HS-5 (cell line): ENCODE data around the gene GPR25.

Source experiments
- DNase-seq: peaks from one replicate; pipeline ENCODE4 v3.0.0-alpha.2; 2012; ENCODE audit warnings: low read depth

Gene GPR25

DNA sequence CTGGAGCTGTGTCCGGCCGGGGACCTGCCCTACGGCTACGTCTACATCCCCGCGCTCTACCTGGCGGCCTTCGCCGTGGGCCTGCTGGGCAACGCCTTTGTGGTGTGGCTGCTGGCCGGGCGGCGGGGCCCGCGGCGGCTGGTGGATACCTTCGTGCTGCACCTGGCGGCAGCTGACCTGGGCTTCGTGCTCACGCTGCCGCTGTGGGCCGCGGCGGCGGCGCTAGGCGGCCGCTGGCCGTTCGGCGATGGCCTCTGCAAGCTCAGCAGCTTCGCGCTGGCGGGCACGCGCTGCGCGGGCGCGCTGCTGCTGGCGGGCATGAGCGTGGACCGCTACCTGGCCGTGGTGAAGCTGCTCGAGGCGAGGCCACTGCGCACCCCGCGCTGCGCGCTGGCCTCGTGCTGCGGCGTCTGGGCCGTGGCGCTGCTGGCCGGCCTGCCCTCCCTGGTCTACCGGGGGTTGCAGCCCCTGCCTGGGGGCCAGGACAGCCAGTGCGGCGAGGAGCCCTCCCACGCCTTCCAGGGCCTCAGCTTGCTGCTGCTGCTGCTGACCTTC lies 412 bp downstream of the GPR25 start:
- DNase-seq, result no peak

DNA sequence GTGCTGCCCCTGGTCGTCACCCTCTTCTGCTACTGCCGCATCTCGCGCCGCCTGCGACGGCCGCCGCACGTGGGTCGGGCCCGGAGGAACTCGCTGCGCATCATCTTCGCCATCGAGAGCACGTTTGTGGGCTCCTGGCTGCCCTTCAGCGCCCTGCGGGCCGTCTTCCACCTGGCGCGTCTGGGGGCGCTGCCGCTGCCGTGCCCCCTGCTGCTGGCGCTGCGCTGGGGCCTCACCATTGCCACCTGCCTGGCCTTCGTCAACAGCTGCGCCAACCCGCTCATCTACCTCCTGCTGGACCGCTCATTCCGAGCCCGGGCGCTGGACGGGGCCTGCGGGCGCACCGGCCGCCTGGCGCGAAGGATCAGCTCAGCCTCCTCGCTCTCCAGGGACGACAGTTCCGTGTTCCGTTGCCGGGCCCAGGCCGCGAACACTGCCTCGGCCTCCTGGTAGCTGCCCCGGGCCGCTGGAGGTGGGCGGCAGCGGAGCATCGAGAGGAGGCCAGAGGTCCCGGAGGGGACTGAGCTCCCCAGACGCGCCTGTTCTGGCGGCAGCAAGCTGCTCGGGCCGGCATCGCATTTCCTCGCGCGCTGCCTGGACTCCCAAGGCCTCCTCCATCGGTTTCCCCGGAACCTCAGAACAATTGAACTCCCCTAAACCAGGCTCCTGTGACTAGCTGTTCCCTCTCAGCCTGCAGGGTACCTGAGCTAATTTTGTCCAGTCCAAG lies 1.1 kb downstream of the GPR25 start:
- no peak for DNase-seq

DNA sequence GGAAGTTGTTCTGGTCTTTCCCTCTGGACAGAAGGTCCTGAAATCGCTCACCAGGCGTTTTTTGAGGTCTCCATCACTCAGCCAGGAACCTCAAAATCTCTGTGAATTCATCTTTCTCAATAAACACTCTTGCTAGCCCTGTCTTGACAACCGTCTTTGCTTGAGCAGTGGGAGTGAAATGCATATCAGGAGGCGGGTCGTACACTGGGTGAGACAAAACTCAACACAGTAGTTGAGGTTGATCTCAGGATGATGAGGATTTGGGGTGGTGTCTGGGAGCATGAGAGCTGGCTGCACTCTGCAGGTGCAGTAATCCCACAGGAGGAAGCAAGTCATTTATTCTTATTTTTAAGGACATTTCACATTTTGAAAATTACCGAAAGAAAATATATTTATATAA lies 1.9 kb downstream of the GPR25 start:
- DNase-seq, result no peak

DNA sequence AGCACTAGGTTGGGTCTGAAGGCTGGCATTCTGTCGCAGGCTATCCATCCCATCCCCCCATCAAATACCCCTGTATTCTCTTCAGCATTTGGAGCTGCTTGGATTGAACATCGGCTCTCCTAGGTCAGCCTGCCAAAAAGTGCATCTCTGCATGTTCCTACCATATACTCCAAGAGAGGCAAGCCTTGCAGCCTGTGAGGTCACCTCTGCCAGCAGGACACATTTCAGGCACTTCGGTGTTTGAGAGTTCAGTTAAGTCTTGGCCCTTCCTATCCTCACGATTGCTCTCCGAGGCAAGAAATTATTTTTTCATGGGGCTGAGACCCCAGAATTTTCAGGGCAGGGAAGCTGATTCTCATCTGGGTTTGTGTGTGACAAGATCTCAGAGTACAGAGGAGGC lies 2.6 kb downstream of the GPR25 start:
- no peak for DNase-seq

DNA sequence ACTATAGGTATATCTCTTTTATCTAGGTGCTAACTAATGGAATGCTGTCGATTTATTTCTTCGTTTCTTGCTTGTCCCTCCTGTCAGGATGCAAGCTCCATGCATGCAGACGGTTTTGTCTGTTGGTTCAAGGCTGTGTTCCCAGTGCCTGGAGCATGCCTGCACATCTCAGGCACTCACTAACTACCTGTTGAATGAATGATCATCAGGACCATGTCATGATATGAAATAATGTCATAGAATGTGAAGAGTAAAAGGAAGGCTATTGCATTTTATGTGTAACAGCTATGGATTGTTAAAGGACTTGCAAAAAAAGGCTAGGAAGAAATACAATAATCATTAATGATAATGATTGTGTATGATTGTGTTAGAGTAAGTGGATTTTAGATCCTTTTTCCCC lies 4.2 kb downstream of the GPR25 start:
- DNase-seq, result no peak

DNA sequence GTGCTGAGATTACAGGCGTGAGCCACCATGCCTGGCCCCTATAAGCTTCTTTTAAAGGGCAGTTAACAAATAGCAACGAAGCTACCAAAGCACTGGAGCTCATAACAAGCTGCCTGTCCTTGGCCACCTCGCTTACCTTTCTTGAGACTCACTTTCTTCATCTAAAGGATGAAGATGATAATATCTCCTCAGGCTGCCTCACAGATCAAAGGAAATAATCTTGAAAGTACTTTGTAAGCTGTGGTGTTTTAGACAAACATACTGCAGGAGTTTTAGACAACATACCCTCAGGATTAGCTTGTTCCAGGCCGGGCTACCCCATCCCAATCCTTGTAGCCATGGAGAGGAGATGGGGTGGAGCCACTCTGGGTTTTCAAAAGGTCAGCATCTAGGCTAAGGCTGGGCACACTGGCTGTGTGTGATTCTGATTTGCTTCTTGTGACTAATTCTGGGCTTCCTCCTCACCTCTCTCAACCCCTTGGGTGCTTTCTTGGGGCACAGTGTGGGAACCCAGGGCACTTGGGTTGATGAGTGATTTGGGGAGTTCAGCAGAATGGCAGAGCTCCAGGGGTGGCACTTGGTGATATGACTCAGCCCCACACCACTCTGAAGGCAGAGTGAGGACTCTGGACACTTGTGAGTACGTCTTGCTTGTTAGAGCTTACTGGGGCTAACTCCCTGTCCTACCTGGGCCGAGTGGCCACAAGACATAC lies 5.2 kb downstream of the GPR25 start:
- no peak for DNase-seq

DNA sequence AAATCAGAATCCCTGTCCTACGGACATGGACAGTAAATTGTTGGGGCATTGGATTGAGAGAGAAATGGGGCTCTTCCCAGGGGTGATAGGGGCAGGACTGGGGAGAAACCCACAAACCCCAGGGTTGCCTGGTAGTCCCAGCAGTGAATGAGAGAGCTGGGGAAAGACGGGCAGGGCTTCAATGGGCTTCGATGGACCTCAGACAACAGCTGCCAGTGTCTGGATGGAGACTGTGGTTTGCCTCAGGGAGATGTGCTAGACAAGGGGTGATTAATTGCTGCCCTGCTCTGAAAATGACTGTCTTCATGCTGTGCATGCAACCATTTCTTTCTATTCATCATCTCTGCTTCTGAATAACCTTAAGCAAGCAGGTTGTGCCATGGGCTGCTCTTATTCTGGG lies 7.4 kb downstream of the GPR25 start:
- no peak for DNase-seq

DNA sequence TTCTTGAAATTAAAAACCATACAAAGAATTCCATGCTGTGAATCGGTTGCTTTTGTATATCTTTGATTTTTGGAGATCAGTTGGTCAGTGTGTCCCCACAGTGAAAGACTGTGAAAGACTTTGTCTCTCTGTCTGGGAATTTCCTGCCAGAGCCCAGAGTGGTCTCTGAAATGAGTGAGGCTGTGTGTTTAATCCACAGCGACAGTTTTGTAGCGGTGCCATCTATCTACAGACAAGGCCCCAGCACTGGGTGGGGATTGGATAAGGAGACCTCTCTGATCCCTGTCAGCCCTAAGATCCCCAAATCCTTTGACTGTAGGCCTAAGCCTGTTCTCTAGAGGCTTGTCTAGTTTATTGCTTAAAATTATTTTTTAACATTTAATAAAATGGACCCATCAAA lies 10.3 kb downstream of the GPR25 start:
- DNase-seq, result no peak

DNA sequence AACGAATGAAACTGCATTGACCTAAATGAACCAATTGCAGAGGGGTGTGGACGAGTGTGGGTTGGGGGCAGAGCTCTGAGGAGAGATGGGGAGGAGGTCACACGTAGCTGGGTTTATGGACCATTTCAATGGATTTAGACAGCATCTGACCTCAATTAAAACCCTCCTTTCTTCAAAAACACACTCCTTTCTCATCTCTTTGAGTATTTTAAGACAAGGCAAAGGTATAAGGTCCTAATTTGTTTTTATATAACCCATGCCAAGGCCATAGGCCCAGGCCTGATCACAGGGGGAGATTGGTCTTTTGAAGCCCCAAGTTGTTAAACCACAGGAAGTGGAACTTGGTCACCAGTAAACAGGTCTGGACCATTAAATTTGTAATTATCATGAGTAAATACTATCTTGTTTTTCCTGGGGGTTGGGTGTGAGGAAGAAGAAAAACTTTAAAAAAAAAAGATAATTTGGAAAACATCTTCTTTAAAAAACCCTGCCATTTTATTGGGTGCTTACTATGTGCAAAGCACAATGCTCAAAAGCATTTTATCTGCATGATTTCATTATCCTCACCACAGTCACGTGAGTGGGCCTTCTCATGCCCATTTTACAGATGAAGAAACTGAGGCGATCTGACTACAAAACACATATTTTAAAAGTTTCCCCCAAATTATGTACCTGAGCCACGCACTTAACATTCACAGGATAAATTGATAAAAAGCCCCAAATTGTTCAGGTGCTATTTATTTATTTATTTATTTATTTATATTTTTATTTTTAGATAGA lies 13.0 kb downstream of the GPR25 start:
- no peak for DNase-seq

DNA sequence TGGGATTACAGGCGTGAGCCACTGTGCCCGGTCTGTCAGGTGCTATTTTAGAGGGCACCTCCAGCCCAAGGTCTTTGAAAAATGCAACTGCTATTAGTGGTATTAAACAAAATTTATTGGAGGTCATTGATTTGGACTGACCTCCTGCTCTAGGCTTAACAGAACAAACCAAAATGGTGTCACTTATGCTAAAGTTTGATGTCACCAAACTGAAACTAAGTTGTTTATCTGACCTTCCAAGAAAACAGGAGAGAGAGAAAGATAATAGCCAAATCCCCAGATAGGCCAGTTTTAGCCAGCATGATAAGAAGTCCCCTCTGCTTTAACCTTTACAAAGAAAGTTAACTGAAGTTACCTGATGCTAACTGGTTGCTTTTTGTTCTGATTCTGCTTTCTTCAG lies 13.8 kb downstream of the GPR25 start:
- no peak for DNase-seq

DNA sequence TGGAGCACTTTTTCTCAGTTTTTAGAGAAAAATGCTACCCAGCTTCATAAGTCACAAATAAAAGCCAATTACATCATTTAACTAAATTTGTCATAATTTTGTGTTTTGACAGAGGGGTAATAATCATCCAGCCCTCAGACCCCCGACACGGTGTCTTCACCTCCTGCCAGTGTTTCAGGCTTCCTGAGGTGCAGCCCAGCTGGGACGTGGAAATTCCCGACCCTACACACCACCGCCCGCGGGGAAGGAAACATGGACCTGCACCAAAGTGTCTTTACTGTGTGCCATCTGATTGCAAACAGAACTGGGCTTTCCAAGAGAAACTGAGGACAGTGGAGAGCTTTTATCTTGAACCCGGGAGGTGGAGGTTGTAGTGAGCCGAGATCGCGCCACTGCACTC lies 14.3 kb downstream of the GPR25 start:
- DNase-seq, result no peak

DNA sequence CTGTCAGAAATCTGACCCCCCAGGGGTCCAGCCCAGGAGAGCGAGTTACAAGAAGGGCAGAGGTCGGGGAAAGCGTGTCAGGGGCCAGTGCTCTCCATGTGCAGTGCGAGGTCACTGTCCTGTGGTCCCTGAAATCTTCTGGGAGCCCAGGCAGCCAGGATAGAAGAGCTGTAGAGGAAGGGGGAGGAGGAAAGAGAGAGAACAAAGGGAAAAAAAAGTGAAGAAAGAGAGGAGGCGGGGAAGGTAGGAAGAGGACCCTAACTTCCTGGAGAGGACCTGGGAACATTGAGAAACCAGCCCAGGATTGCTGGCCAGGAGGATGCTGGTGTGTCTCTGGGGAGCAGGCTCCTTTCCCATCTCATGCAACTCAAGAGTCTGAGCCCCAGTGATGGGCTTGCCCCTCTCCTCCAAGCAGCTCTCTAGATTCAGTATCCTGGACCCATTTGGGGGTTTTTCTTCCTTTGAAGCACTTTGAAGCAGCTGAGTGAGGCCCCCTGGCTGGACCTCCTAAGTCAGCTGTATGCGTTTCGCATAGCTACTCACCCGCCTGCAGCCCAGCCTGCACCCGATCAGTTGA lies 15.1 kb downstream of the GPR25 start:
- DNase-seq, result no peak

DNA sequence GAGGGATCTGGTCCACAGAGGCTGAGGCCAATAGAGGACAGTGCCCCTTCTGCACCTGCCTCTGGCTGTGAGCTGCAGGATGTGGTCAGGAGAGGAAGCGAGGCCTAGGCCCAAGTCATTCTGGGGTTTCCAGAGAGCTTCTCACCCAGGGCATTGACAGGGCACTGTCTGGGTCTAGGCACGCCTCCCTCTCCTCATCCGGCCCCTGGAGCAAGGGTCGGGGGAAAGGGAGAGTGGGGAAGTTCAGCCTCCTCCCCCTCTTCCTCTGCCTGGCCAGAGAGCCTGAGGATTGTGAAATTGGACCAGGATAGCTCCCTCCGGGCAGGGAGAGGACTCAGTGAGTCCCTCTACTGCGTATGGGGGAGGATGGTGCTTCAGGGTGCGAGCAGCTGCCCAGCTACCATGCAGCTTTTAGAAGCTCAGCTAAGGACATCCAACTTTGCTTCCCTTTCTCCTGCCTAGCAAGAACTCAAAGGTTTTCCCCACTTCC lies 15.6 kb downstream of the GPR25 start:
- no peak for DNase-seq

DNA sequence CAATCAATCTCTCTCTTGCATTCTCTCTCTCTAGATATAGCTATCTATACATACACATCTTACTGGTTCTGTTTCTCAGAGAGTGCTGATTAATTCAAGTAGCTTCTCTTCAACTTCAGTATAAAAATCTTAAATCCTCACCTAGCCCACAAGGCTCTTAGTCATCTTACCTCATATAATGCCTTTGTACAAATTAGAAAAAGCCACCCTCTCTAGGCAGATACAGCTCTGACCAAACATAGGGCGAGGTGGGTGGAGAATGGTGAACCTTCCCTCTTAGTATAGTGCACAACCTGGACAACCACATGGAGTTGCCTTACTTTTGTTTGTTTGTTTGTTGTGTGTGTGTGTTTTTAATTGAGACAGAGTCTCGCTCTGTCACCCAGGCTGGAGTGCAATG lies 16.8 kb downstream of the GPR25 start:
- no peak for DNase-seq

DNA sequence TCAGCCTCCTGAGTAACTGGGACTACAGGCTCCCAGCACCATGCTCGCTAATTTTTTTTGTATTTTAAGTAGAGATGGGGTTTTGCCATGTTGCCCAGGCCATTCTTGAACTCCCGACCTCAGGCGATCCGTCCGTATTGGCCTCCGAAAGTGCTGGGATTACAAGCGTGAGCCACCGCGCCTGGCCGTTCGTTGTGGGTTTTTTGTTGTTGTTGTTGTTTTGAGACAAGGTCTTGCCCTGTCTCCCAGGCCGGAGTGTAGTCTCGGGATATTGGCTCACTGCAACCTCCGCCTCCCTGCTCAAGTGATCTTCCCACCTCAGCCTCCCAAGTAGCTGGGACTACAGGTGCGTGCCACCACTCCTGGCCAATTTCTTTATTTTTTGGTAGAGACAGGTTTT lies 17.2 kb downstream of the GPR25 start:
- DNase-seq, result no peak

DNA sequence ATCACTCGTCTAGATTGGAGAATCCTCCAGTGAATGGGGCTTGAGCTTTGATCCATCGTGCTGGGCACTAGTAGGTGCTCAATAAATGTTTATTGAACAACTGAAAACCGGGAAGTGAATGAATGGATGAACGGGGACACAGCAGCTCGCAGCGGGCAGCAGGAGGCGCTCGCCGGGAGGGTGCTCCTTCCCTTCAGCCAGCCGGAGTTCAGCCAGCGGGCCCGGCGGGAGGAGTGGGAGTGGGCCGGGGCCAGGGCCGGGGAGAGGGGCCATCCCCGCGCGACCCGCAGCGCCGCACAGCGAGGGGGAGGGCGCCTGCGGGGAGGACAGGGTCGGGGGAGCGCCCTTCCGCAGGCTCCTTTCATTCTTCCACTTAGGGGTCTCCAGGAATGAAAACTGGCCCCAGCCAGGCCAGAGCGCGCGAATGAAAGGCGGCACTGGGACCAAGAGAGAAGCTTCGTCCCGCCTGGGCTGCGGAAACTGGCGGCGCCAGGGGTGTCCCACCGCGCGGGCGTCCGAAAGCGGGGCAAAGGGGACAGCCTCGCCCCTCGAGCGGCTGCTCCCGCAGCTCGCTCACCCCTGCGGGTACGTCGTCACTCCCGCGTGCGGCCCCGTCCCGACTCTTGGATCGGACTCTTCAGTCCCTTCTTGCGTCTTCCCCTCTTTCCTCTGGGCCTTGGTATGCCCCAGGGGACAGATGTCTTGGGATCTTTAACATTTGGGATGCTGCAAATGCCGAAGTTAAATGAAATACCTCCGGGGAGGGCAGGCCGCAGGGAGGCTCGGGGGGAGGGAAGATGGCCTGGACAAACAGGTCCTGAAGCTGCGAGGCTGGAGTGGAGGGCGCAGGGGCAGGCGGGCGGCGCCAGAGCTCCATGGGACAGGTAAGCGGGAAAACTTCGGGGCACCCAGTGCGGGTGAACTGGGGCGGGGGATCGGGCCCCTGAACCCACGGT lies 18.3 kb downstream of the GPR25 start:
- peak; percentile 16 for DNase-seq

DNA sequence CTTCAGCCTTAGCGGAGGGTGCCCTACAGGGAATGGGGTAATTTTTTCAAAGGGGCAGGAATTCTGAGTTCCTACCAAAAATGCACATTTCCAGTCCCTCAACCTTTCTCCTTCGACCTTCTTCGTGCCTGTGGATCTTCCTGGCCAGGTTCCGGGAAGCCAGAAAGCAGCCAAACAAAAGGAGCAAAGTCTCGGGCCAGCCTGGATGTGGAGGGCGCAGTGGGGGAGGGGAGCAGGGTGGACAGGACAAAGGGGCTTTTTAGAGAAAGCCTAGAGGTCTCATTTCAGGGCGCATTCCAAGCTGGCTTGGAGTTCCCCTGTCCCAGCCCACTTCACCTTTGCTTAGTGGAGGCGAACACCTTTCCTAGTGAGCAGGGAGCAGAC lies 19.0 kb downstream of the GPR25 start:
- DNase-seq, result no peak

DNA sequence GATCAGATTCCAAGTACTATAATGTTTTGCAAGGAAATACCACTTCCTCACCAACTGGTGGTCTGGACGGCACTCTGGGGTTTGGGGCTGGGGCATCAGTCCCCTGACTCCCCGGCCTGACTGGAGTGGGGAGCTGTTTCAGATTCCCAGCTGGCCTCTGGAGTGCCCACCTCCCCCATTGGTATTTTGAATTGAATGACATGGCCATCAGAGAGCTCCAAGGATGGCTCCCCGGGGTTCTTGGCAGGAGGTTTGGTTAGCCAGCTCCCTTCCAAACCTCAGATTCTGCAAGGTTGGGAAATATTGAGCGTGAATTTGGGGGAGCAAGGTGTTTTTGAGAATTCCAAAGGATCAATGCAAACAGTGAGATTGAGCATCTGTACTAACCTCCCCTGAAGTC lies 19.8 kb downstream of the GPR25 start:
- DNase-seq, result no peak

DNA sequence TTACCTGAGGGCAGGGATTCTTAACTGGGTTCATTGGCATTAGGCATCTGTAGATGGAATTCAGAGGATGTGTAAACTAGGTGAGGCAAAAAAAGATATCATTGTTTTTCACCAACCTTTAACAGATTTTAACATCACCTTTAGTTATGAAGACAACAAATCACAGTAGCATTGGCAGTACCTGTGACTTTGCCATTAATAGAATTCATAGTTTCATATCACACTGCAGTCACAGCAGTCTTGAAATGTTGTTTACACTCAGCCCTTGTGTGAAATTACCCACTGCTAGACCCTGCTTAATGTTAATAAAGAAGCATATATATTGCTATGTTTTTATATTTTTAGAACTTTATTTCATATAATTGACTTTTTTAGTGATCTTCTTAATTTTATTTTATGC lies 20.2 kb downstream of the GPR25 start:
- no peak for DNase-seq

DNA sequence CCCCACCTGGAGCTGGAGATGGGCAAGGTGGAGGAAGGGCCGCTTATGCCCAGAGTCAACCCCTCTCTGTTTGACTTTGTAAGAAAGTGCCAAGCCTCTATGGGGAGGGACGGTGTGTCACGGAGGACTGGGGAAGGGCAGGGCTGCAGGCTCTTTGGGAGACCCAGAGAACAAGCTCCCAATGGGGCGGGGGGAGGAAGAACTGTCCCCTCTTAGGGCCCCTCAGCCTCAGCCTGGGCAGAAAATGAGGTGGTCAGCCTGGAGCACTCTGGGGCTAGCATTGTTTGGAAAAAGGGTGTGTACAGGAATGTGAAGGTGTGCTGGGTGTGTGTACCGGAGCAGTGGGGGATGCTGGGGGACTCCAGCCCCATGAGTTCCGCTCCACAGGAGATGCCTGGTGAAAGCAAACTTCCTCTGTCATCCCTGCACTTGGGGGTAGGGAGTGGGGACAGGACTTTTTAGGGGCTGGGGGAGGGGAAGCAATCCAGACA lies 20.7 kb downstream of the GPR25 start:
- DNase-seq, result no peak
